HG02798 (cell line): ENCODE data around the gene FMO2.

ENCODE experiments used
- ATAC-seq: cut with Tn5 transposase; IDR thresholded peaks from one replicate; pipeline ENCODE4 v1.9.1; 2021; ENCODE audit warnings: mild to moderate bottlenecking; ENCODE audit not compliant: unreplicated experiment, poor library complexity

Gene FMO2

GRCh38 chr1:171185091-171185490 lies at the start of gene FMO2:
Gene FMO2, plus strand, starts transcription at chr1:171185300. Its CDS starts 414 bp downstream, at chr1:171185714.
- ATAC-seq: no peak

- ATAC-seq: no peak
Measured at GRCh38 chr1:171137580-171137979, 47.5 kb upstream of the FMO2 start.

- ATAC-seq: no peak
Measured at GRCh38 chr1:171138980-171139379, 46.1 kb upstream of the FMO2 start.

GRCh38 chr1:171139890-171140289 lies 45.2 kb upstream of the FMO2 start:
- ATAC-seq: no peak

GRCh38 chr1:171140401-171140800 lies 44.7 kb upstream of the FMO2 start:
- ATAC-seq: no peak

GRCh38 chr1:171140956-171141687 lies 44.0 kb upstream of the FMO2 start:
- no peak for ATAC-seq

- ATAC-seq: no peak
Measured at GRCh38 chr1:171141688-171142415, 43.2 kb upstream of the FMO2 start.

GRCh38 chr1:171142416-171143385 lies 42.4 kb upstream of the FMO2 start:
- no peak for ATAC-seq

GRCh38 chr1:171150156-171150555 lies 34.9 kb upstream of the FMO2 start:
- no peak for ATAC-seq

GRCh38 chr1:171152549-171152948 lies 32.6 kb upstream of the FMO2 start:
- ATAC-seq: no peak

GRCh38 chr1:171155484-171155883 lies 29.6 kb upstream of the FMO2 start:
- no peak for ATAC-seq

- ATAC-seq: no peak
Measured at GRCh38 chr1:171158096-171158495, 27.0 kb upstream of the FMO2 start.

- no peak for ATAC-seq
Measured at GRCh38 chr1:171158551-171158950, 26.5 kb upstream of the FMO2 start.

GRCh38 chr1:171159148-171159547 lies 26.0 kb upstream of the FMO2 start:
- no peak for ATAC-seq

- no peak for ATAC-seq
Measured at GRCh38 chr1:171160211-171160610, 24.9 kb upstream of the FMO2 start.

- no peak for ATAC-seq
Measured at GRCh38 chr1:171160639-171161354, 24.3 kb upstream of the FMO2 start.

- no peak for ATAC-seq
Measured at GRCh38 chr1:171161431-171161830, 23.7 kb upstream of the FMO2 start.

GRCh38 chr1:171166361-171166760 lies 18.7 kb upstream of the FMO2 start:
- ATAC-seq: no peak

- ATAC-seq: no peak
Measured at GRCh38 chr1:171167785-171168184, 17.3 kb upstream of the FMO2 start.

- ATAC-seq: no peak
Measured at GRCh38 chr1:171172471-171172870, 12.6 kb upstream of the FMO2 start.
